NCI-H69 (cell line): Measurements from ENCODE around the gene UBXN1.

Experiments
- DNase-seq: peaks from one replicate; lab custom pipeline; 2025; lab: John Stamatoyannopoulos, UW

UBXN1 gene

DNA sequence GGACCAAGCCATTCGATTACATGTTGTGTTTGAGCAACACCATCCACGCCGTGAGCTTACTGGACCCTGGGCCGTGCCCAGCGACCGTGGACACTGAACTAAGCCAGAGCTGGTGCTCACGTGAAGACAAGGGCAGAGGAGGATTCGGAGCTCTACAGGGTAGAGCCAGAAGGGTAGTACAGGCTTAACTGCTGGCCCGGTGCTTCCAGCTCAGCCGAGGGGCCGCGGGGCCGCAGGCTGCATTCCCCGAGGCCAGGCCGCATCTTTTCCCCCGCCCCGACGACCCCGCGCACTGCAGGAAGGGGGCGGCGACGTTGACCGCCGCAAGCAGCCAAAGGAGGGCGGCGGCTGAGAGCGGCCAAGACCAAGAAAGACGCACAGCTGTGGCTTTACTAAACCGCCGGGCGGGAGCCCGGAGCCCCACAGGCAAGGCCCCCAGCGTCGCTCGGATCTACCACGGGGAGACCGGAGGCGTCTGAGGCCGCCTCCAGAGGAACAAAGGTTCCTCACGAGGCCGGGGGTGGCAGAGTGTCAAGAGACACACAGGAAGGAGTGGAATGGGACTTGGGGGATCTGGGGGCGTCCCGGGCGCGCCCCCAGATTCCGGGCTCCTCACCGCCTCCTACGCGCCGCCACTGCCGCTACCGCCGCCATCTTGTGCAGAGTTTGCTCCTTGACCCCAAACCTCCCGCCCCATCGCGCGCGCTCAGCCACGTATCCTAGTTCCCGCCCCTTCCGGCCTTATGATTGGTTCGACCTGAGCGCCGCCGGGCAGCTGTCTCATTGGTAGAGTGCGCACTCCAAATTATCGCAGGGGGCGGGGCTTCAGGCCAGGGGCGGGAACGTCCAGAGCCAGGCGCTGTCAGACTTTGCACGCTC lies 32.7 kb downstream of the UBXN1 start, which contains the start of gene GANAB:
GANAB (minus strand) TSS at position 668 of the 879 bp plus-strand sequence; CDS start at position 654, 14 bp downstream.
- peak; percentile 99 for DNase-seq

DNA sequence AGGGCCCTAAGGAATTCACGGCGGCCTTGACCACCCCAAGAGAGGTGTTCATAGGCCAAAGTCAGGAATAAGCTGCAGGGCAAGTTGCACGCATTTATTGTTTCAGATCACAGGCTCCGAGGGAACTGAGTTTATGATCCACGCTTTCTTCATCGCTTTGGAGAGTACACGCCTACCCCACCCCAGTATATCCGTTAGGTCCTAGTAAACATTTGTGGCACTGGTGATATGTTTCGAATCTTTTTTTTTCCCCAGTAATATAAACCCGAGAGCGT lies 33.3 kb downstream of the UBXN1 start:
- peak; percentile 45 for DNase-seq

DNA sequence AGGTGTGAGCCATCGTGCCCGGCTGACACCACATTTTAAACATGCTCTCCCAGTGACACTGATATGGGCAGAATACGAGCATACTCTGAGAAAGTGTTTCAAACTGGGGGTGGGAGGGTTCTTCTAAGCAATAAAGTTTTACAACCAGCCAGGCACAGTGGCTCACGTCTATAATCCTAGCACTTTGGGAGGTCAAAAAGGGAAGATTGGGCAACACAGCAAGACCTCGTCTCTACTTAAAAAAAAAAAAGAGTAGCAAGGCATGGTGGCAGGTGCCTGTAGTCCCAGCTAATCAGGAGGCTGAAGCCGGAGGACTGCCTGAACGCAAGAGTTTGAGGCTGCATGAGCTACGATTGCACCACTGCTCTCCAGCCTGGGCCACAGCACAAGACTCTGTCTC lies 34.7 kb downstream of the UBXN1 start:
- no peak for DNase-seq

DNA sequence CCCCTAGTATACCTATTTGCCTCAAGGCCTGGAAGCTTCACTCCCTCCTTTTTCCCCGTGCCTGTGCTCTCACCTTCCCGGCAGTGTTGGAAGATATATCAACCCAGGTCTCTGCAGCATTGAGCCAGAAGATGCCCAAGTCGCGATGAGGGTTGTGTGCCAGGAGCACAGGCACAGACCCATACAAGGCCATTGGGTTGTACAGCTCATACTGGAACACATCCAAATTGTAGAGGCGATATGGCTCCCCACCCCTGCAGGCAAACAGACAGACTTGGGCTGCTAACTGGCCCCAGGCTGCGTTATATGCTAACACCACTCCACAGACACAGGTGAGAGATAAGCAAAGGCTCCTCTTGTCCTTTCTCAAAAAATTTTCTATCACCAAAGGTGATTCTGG lies 46.4 kb downstream of the UBXN1 start:
- no peak for DNase-seq

DNA sequence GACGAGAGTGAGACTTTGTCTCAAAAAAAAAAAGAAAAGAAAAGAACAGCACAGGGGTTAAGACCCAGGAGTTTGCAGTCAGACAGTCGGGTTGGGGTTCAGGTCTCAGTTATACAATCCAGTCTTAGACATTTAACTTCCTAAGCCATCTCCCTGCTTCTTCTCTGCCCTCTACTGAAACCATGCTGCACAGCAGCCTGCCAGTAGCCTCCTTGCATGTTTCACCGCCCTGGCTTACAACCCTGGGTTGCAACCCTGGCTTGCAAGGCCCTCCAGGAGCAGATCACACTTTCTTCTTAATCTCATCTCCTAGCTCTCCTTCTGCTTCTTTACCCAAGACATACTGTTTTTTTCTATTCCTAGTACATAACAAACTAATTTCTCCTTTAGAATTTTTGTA lies 51.2 kb downstream of the UBXN1 start:
- no peak for DNase-seq
